HG02943 (cell line): ENCODE results near the gene NRN1.
"Not testable (repeated sequence)": the region's sequence is repeated elsewhere in the genome, so short reads cannot be mapped to it uniquely, and the experiment has no call there.

ENCODE experiments used
- ATAC-seq: cut with Tn5 transposase; IDR thresholded peaks from one replicate; pipeline ENCODE4 v1.9.1; 2021; ENCODE audit warnings: mild to moderate bottlenecking, low read depth, moderate library complexity; ENCODE audit not compliant: unreplicated experiment

Gene NRN1

DNA sequence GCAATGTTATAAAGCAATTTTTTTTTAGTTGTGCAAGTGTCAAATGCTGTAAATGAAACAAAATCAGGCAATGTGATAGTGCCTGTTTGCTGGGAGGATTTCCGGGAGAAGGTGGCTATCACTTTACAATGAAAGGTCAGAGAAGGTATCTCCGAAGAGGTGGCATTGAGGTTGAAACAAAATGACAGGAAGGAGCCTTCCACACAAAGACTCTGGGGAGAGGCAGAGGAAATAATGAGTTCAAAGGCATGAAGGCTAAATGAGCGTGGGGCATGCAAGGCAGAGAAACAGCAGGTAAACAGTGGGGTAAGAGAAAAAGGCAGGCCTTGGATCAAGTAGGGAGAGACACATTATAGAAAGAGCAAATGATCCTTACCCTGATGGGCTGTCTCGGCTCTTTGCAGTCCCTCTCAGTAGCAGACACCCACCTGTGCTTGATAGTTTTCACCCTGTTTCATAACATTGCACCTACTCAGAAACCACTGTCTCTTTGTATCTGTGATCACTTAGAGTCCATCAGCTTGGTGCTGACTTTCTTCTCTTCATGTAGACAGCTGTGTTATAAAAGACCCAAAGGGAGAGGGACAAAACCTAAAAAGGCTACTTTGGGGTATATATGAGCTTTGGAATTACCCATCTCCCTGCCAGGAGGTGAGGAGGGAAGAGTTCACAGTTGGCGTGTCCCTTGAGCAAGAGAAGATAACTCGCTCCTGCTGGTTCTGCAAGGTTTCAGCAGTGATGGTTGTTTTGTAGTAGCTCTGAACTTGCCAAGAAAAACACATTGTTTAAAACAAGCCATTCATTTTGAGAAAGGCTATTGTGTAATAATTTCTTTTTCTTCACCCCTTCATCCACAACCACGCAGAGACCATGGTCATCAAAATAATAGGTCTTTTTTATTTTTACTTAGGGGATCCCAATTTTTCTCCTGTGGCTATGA, 22.3 kb downstream of the NRN1 start:
- no peak for ATAC-seq

DNA sequence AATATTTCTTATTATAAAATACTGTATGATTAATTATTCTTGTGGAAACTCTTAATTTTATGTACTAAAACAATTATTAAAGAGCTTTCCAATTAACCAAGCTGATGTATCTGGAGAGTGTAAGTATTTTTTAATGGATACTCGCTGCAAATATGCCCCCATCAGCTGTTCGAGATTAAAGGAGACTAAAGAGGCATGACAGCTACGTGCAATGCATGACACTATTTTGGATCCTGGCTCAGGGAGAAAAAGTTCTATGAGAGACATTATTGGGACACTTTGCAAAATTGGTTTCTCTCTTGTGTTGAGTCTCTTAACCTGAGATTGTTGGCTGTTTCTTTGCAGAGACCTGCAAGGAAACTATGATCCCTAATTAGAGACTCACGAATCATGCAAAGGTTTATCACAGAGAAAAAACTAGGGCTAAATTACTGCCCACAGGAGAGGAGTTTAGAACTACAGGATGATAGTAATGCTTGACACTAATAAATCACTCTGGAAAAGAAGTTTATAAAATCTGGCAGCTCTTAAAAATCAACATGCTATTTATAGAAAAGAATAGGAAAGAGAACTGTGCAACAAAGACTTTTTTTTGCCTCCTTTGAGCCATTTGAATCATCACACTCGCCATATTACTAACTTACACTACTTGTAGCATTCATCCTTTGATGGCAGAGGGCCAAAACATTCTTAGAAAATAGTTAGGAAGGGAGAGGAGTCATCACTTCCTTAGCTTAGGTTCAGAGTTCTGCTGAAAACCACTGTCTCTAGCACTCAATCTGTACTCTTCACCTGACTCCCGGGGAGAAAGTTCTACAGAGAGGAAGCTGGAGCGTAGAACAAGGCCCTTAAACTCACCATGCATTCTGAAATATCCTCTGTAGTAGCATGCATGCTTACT, 25.3 kb downstream of the NRN1 start:
- ATAC-seq, result no peak

DNA sequence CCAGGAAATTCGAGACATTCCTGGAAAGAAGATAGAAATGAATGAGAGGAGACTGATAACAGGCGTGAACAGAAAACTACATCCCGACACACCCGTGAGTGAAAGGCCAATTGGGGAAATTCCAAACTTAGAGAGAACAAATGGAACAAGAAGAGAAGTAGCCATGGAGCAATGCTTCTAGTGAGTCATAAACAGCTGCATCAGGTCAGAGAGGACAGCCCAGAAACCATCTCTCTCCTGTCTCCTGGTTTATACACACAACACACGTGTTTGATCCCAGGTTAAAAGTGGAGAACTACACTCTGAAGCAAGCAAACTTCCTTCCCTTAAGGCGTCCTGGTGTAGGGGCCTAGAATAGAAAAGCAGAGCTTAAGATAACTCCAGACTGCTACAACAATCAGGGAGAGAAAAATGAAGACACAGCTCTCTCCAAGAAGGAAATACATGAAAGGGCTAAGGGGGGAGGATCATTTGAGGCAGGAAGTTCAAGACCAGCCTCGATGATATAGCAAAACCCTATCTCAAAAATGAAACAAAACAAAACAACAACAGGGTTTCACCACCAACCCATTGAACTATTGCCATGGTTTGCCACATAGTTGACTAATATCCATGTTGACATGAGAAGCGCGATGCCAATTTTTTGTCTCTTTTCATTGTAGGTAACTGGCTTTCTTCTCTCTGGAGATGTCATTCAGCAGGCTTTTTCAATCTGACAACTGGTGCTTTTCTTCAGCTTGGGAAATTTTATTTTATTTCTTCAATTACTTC, 26.9 kb downstream of the NRN1 start:
- ATAC-seq, result no peak

DNA sequence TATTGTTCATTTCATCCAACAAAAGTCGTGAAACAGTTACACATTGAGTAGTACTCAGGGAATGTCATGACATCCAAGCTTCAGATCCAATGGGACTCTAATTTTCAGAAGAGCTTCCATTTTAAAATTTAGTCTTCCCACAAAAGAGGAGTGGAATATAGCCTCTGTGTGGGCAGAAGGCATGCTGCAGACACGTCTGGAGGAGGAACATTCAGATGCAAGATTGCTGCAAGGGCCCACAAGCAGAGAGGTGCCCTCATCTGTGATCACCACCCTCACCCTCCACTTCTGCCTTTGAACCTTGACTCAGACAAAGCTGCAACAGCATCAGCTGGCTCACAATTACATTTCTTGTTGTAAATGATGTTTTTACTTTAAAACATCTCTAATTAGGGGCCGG, 29.9 kb downstream of the NRN1 start:
- no peak for ATAC-seq

DNA sequence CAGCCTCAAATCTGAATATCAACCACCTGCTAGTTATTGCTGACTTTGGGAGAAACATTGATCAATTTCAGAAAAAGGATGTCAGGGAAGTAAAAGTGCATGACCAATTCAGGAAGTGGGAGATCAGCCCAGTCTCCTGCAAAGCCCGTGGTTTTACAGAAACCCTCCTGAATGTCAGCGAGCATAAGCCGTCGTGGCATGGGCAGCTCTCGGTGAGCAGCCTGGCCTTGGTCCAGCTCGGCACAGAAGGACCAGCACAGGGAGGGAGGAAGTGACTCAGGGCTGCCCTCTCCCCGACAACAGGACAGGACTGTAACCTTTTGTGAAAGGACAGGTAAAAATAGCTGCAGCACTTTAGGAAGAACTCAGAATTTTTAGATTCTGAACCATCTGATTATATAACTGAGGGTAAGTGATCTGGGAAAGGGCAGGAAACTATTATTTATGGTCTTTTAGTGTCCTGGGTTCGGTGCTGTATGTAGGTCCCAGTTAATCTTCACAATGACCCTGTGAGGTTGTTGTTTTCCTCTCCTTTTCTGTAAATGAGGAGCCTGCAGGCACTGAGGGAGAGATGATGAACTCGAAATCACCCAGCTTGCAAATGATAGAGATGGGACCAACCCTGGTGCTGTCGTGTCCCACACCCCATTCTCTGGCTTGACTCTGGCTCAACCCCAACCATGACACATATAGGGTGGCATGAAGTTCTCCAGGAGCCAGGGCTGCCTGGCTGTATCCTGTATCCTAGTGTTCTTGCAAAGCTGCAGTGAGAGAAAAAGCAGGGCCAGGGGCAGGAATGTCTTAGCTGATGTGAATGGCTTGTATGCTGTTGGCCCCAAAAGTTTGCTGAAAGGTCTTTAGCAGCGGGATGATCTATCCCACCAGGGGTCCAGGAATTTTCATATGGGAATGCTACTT, 37.6 kb downstream of the NRN1 start:
- ATAC-seq, result no peak

DNA sequence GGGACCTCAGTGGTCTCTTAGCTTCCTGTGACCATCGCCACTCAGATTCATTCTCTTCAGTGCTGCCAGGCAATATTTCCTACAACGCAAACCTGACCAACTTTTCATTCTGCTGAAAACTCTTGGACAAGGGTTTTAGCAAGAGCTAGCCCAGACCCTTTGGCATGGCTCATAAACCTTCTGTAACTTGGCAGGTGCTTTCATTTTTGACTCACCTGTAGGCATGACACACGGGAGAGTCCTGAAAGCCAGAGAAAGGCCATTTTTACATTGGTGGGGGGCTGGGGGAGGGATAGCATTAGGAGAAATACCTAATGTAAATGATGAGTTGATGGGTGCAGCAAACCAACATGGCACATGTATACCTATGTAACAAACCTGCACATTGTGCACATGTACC, 38.7 kb downstream of the NRN1 start:
- ATAC-seq, result not testable (repeated sequence)

DNA sequence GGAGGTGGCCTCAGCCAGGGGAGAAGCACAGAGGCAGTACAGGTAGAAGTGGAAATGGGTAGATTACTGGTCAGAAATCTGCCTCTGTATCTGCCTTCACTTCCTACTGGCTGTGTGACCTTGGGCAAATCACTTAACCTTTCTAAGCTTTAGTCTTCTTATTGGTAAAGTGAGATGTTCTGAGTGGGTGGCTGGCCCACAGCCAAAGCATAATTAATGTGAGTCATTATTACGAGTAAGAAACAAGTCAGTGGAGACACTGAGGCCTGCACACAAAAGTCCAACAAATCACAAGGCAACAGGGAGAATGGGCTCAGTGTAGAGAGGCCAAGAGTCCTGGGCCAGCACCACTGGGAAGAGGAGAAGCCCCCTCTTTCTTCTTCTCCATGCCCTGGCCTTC, 39.1 kb downstream of the NRN1 start:
- no peak for ATAC-seq

DNA sequence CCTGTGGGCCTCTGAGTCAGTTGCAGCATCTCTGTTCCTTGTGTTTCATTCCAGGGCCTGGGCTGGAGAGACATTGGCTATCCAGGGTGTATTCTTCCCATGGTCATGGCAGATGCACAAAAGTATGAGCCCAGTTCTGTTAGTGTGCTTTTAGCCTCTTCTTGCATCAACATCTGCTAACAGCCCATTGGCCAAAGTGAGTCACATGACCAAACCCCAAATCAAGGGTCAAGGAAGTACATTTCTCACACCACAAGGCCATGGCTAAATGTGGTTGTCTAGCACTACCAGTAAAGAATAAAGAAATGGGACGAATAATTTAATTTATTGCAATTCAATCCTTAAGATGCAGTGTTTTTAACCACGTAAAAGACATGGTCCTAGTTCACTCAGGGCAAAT, 43.9 kb downstream of the NRN1 start:
- no peak for ATAC-seq

DNA sequence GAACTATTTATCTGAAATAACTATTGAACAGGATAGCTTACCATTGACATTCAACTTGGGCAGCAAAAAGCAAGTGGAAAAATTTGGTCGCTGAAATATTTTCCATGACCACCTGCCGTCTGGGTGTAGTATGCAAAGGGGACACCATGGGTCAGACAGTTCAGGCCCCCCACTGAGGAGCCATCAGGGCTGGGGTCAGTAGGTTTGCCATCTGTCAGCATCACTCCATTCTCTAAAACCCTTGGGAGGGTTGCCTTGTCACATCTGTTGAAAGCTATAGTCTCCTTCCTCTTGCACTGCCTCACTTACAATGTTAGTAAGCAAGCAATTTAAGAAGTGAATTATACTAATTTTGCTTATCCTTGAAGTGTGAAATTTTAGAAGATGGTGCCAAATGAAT, 44.9 kb downstream of the NRN1 start:
- ATAC-seq, result no peak

DNA sequence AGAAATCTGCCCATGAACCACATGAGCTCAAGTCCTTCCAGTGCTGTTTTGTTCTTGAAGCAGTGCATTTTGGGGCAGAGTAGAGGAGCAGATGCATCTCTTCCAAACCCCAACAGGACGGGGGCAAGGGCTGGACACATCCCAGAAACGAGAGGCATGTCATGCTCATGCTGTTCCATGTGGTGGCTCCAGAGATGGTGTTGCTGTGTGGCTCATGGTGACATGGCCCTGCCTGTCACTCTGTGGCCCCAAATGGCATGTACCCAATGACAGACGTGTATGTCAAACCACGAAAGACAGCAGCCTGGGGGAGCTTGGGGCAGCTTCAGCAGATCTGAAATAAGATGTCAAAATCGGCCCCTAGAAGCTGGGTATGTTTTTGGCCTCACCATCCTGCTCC, 46.3 kb downstream of the NRN1 start:
- no peak for ATAC-seq

DNA sequence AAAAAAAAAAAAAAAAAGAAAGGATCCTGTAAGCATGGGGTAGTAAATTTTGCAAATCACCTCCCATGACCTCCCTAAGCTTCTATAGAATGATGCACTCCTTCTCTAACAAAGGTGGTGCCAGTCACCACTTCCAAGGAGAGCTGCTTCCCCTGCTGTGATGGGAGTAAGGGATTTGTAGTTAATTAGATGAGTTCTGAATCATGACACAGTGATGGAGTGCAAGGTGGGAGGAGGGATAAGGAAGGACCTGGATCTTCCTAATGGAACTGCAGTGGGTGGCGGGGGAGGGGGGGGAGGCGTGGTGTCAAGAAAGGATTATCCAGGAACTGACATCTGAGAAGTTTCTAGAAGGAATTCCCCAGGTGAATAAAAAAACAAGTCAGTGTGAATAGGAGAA, 47.8 kb downstream of the NRN1 start:
- no peak for ATAC-seq

DNA sequence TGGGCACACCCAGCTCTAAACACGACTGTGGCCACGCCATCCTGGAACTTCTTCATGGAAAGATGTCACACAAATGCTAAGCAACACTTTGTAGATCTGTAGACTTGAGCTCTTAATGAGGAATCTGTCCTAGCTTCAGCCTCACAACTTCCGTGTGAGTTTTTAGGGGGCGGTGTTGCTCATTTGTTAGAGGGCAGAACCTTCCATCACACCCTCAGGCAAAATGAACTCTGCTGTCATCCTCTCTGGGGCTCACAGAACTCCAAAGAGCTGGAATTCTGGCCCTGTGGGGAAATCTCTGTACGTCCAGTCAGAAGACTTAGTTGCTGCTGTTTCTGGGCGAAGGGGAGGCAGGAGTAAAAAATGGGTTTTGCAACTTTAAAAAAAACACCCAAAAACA, 49.8 kb downstream of the NRN1 start:
- ATAC-seq, result no peak

DNA sequence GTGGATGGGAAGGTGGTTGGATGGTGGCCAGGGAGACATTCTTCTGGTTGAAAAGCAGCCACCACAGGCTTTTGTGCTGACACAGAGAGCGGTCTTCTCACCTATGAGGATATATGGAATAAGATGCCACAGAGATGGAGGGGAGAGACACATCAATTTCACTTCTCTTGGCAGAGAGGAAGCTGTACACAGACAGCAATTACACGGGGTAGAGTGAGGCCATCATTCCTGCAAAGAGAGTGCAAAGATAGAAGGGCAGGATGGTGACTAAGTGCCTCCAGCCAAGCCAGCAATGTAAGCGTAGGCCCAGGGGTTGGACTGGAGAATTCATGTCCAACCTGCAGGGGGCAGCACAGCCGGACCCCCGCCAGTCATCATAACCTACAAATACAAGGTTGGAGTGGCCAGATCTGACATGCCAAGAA, 56.4 kb downstream of the NRN1 start:
- no peak for ATAC-seq
